GM18951 (cell line): ENCODE data around the gene SEMA3D.

Source experiments
- POLR2A ChIP-seq: IDR thresholded peaks from 4 replicates; pipeline ENCODE4 v1.6.1; 2011; ENCODE audit warnings: mild to moderate bottlenecking; ENCODE audit not compliant: insufficient read length, insufficient read depth; ENCODE audit errors: extremely low read depth
- in situ Hi-C: fragments of 300-500 bp; cut with MboI; formaldehyde crosslinking; loops from one replicate; pipeline ENCODE4 v1.12.0; 2022; ENCODE audit warnings: low sequenced_read_pairs, mixed read lengths, inconsistent platforms; ENCODE audit not compliant: unreplicated experiment

Gene SEMA3D

GRCh38 chr7:85167636-85168035 is 19.2 kb downstream of the SEMA3D start:
- TF ChIP-seq POLR2A: no peak
- in situ Hi-C loops: no loop called here

- TF ChIP-seq POLR2A: no peak
- in situ Hi-C loops: no loop called here
Observed at GRCh38 chr7:85165263-85165662, 21.6 kb downstream of the SEMA3D start.

- in situ Hi-C loops: no loop called here
- TF ChIP-seq POLR2A: no peak
Observed at GRCh38 chr7:85164376-85164775, 22.5 kb downstream of the SEMA3D start.

- TF ChIP-seq POLR2A: no peak
- in situ Hi-C loops: no loop called here
Observed at GRCh38 chr7:85162721-85163120, 24.1 kb downstream of the SEMA3D start.

- in situ Hi-C loops: no loop called here
Observed at GRCh38 chr7:85160223-85160622, 26.6 kb downstream of the SEMA3D start.

GRCh38 chr7:85159003-85159402 is 27.9 kb downstream of the SEMA3D start:
- TF ChIP-seq POLR2A: no peak
- in situ Hi-C loops: no loop called here

More at GRCh38 chr7:85160223-85160622, 26.6 kb downstream of the SEMA3D start:
- no peak for TF ChIP-seq POLR2A

GRCh38 chr7:85156661-85157208 is 30.1 kb downstream of the SEMA3D start:
- no peak for TF ChIP-seq POLR2A
- in situ Hi-C loops: no loop called here

- TF ChIP-seq POLR2A: no peak
- in situ Hi-C loops: no loop called here
Observed at GRCh38 chr7:85154282-85154937, 32.4 kb downstream of the SEMA3D start.

- in situ Hi-C loops: no loop called here
- TF ChIP-seq POLR2A: no peak
Observed at GRCh38 chr7:85153715-85154114, 33.1 kb downstream of the SEMA3D start.

GRCh38 chr7:85150624-85151023 is 36.2 kb downstream of the SEMA3D start:
- in situ Hi-C loops: no loop called here
- TF ChIP-seq POLR2A: no peak

- in situ Hi-C loops: no loop called here
- TF ChIP-seq POLR2A: no peak
Observed at GRCh38 chr7:85144771-85145170, 42.1 kb downstream of the SEMA3D start.

GRCh38 chr7:85135977-85136376 is 50.9 kb downstream of the SEMA3D start:
- TF ChIP-seq POLR2A: no peak
- in situ Hi-C loops: no loop called here

- in situ Hi-C loops: no loop called here
- no peak for TF ChIP-seq POLR2A
Observed at GRCh38 chr7:85133560-85133959, 53.3 kb downstream of the SEMA3D start.

GRCh38 chr7:85133006-85133405 is 53.9 kb downstream of the SEMA3D start:
- TF ChIP-seq POLR2A: no peak
- in situ Hi-C loops: no loop called here
